Measurements from ENCODE around the gene OSBPL6. TPM values are rescaled to one million over a fixed set of nuclear protein-coding genes. Genes with fewer than 3 reads are reported as not detected.

The OSBPL6 gene
- polyA plus RNA-seq, 1 donor from 2014 or later, result 12.8 TPM

DNA sequence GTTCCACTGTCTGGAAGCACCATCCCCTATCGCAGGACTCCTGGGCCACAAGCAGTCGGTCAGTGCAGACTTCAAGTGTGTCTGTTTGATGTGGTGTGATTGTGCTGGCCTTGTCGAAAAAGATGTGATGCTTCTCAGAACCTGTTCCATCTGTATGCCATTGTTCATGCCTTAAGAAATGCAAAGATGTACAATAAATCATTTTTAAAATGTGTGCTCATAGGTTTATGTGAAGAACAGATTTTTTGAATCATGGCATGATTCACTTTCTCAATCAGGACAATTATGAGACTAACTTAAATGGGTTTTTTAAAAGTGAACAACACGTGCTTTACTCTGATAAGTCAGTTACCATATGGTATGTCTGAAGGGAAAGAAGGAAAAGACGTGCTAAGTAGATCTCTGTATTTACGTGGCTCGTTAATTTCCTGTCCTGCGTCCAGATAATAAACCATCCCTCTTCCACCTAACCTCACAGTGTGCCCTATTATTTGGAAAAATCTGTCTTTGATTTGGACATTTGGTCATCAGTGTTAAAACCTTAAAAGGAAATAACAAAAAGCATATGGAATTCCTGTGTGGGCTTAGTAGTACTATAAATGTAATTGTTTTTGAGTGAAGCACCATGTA is 201.7 kb downstream of the OSBPL6 start:
- H3K27ac ChIP-seq (ENCODE audit: low read length), result no peak overlapping the region
- no peaks in the 10 kb centered on the region for H3F3A ChIP-seq (ENCODE audit: insufficient read depth, low read length, poor library complexity, severe bottlenecking)
- no peak overlapping the region for H3K9ac ChIP-seq (ENCODE audit: low read length)
- no peak overlapping the region for H2AFZ ChIP-seq (ENCODE audit: low read depth, low read length)
- H3K9me3 ChIP-seq (ENCODE audit: low read length), result no peaks in the 10 kb centered on the region
- H3K36me3 ChIP-seq (ENCODE audit: insufficient read depth, low read length), result no peaks in the 10 kb centered on the region
- H3K9me2 ChIP-seq (ENCODE audit: insufficient read depth, low read length), result no peaks in the 10 kb centered on the region
- no peak overlapping the region for H3K4me3 ChIP-seq (ENCODE audit: low read length)
- H3K79me2 ChIP-seq (replicated peaks; ENCODE audit: insufficient read depth, low read length), result no peaks in the 10 kb centered on the region
- H4K20me1 ChIP-seq (ENCODE audit: insufficient read depth), result no peaks in the 10 kb centered on the region
- no peak for TF ChIP-seq SMC3 (conservative IDR thresholded peaks at IDR 0.05; ENCODE audit: poor library complexity)
- TF ChIP-seq MXI1 (conservative IDR thresholded peaks at IDR 0.05; ENCODE audit: poor library complexity, severe bottlenecking), result no peak
- TF ChIP-seq POLR2AphosphoS5 (IDR thresholded peaks at IDR 0.05), result no peak
- TF ChIP-seq, protein P1, sequence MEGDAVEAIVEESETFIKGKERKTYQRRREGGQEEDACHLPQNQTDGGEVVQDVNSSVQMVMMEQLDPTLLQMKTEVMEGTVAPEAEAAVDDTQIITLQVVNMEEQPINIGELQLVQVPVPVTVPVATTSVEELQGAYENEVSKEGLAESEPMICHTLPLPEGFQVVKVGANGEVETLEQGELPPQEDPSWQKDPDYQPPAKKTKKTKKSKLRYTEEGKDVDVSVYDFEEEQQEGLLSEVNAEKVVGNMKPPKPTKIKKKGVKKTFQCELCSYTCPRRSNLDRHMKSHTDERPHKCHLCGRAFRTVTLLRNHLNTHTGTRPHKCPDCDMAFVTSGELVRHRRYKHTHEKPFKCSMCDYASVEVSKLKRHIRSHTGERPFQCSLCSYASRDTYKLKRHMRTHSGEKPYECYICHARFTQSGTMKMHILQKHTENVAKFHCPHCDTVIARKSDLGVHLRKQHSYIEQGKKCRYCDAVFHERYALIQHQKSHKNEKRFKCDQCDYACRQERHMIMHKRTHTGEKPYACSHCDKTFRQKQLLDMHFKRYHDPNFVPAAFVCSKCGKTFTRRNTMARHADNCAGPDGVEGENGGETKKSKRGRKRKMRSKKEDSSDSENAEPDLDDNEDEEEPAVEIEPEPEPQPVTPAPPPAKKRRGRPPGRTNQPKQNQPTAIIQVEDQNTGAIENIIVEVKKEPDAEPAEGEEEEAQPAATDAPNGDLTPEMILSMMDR (IDR thresholded peaks at IDR 0.05; ENCODE audit: poor library complexity, severe bottlenecking), result no peak
- TF ChIP-seq, protein P2, sequence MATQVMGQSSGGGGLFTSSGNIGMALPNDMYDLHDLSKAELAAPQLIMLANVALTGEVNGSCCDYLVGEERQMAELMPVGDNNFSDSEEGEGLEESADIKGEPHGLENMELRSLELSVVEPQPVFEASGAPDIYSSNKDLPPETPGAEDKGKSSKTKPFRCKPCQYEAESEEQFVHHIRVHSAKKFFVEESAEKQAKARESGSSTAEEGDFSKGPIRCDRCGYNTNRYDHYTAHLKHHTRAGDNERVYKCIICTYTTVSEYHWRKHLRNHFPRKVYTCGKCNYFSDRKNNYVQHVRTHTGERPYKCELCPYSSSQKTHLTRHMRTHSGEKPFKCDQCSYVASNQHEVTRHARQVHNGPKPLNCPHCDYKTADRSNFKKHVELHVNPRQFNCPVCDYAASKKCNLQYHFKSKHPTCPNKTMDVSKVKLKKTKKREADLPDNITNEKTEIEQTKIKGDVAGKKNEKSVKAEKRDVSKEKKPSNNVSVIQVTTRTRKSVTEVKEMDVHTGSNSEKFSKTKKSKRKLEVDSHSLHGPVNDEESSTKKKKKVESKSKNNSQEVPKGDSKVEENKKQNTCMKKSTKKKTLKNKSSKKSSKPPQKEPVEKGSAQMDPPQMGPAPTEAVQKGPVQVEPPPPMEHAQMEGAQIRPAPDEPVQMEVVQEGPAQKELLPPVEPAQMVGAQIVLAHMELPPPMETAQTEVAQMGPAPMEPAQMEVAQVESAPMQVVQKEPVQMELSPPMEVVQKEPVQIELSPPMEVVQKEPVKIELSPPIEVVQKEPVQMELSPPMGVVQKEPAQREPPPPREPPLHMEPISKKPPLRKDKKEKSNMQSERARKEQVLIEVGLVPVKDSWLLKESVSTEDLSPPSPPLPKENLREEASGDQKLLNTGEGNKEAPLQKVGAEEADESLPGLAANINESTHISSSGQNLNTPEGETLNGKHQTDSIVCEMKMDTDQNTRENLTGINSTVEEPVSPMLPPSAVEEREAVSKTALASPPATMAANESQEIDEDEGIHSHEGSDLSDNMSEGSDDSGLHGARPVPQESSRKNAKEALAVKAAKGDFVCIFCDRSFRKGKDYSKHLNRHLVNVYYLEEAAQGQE (IDR thresholded peaks at IDR 0.05; ENCODE audit: borderline replicate concordance), result no peak
- no peak for TF ChIP-seq RAD21 (conservative IDR thresholded peaks at IDR 0.05)
- no peak for TF ChIP-seq TAF1 (IDR thresholded peaks at IDR 0.05; ENCODE audit: low read depth)
- TF ChIP-seq EP300 (conservative IDR thresholded peaks at IDR 0.05; ENCODE audit: poor library complexity, severe bottlenecking), result no peak
- no peak for TF ChIP-seq EZH2 (IDR thresholded peaks at IDR 0.05; ENCODE audit: borderline replicate concordance, insufficient read depth, low read length, poor library complexity, severe bottlenecking)
- no peak overlapping the region for H3K4me2 ChIP-seq (ENCODE audit: low read length)
- no peaks in the 10 kb centered on the region for H3K27me3 ChIP-seq (ENCODE audit: insufficient read depth, low read depth, low read length)

DNA sequence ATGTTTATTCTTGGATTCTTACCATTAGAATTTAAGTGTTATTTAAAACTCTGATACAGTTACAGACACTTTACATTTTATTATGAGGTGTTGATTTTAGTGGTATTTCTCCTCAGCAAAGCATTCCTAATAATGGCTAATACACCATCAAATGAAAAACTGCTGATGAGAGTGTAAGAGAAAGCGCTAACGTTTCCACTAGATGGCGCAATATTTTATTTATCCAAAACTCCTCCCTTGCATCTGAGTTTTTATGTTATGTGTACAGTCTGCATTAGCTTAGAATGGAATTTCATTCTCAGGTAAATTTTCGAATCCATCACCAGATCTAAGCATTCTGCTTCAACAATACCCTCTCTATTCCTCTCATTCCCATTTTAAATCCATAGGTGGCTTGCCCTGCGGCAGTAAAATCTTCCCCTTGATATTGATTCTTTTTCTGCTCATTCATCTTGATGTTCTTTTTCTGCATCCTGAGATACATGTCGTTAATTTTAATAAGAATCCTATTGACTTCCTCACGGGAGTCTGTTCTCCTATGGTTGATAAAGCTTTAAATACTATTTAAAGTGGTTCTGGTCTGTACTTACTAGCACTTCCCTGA is 202.8 kb downstream of the OSBPL6 start:
- no peaks in the 10 kb centered on the region for H3K79me2 ChIP-seq (replicated peaks; ENCODE audit: insufficient read depth, low read length)
- no peaks in the 10 kb centered on the region for H3F3A ChIP-seq (ENCODE audit: insufficient read depth, low read length, poor library complexity, severe bottlenecking)
- no peak overlapping the region for H3K4me3 ChIP-seq (ENCODE audit: low read length)
- no peak overlapping the region for H3K9ac ChIP-seq (ENCODE audit: low read length)
- no peaks in the 10 kb centered on the region for H3K27me3 ChIP-seq (ENCODE audit: insufficient read depth, low read depth, low read length)
- no peak overlapping the region for H3K4me2 ChIP-seq (ENCODE audit: low read length)
- H3K9me3 ChIP-seq (ENCODE audit: low read length), result no peaks in the 10 kb centered on the region
- H4K20me1 ChIP-seq (ENCODE audit: insufficient read depth), result no peaks in the 10 kb centered on the region
- H3K9me2 ChIP-seq (ENCODE audit: insufficient read depth, low read length), result no peaks in the 10 kb centered on the region
- H2AFZ ChIP-seq (ENCODE audit: low read depth, low read length), result no peak overlapping the region
- no peak overlapping the region for H3K27ac ChIP-seq (ENCODE audit: low read length)
- TF ChIP-seq RAD21 (conservative IDR thresholded peaks at IDR 0.05) (peak; percentile 58), SMC3 (conservative IDR thresholded peaks at IDR 0.05; ENCODE audit: poor library complexity) (peak; percentile 71), TAF1 (IDR thresholded peaks at IDR 0.05; ENCODE audit: low read depth) (no peak), EP300 (conservative IDR thresholded peaks at IDR 0.05; ENCODE audit: poor library complexity, severe bottlenecking) (no peak), EZH2 (IDR thresholded peaks at IDR 0.05; ENCODE audit: borderline replicate concordance, insufficient read depth, low read length, poor library complexity, severe bottlenecking) (no peak), MXI1 (conservative IDR thresholded peaks at IDR 0.05; ENCODE audit: poor library complexity, severe bottlenecking) (no peak)
- TF ChIP-seq, protein P1 (IDR thresholded peaks at IDR 0.05; ENCODE audit: poor library complexity, severe bottlenecking), result peak; percentile 70
- H3K36me3 ChIP-seq (ENCODE audit: insufficient read depth, low read length), result no peaks in the 10 kb centered on the region
